ENCODE results near the gene AGO1. TPM values are rescaled to one million over a fixed set of nuclear protein-coding genes. Genes with fewer than 3 reads are reported as not detected.

AGO1 gene
- 12.9 and 15.1 TPM in 2 replicates for total RNA-seq

GRCh38 chr1:35882945-35883634 lies at the start of gene AGO1:
AGO1 (plus strand) TSS chr1:35883209; CDS start chr1:35883422, 213 bp downstream.

GRCh38 chr1:35930593-35931445 lies 47.8 kb downstream of the AGO1 start, which contains the start of gene AGO3:
AGO3 (plus strand) TSS chr1:35931105; CDS start chr1:35931427, 322 bp downstream.

Other genes with a start within 250 kb of the AGO1 start
- 49.6 and 75.6 TPM in 2 replicates for gene PSMB2, start 241.7 kb upstream of the AGO1 start, total RNA-seq
- gene C1orf216, start 164.3 kb upstream of the AGO1 start, total RNA-seq, result 10.1 and 10.7 TPM in 2 replicates
- 3.9 and 12.7 TPM in 2 replicates for gene CLSPN, start 113.2 kb upstream of the AGO1 start, total RNA-seq
- 4.9 and 6.5 TPM in 2 replicates for gene AGO4, start 75.2 kb upstream of the AGO1 start, total RNA-seq
- gene AGO3, start 47.9 kb downstream of the AGO1 start, total RNA-seq, result 4.5 and 8.7 TPM in 2 replicates
- gene TEKT2, start 200.9 kb downstream of the AGO1 start, total RNA-seq, result 0.24 TPM in 1 of 2 replicates, not detected in the other
- 31.2 and 57.4 TPM in 2 replicates for gene ADPRS, start 205.7 kb downstream of the AGO1 start, total RNA-seq
- gene COL8A2, start 242.0 kb downstream of the AGO1 start, total RNA-seq, result 0.24 and 1.8 TPM in 2 replicates

Measured in epithelial cell of alveolus of lung (primary cell).